ENCODE data around the gene FBXO24. TPM values are rescaled to one million over a fixed set of nuclear protein-coding genes. Genes with fewer than 3 reads are reported as not detected.

The FBXO24 gene
- total and polyA plus RNA-seq, 2 of the 8 experiments (the other 6 are each of a cell fraction or from before 2014, with no cell fraction given): 0.35 to 0.57 TPM

- 81% methylated on average over 1 of the region's 1 CpG; no CpG with 5 or more reads in 1 of the 2 experiments for WGBS, 2 experiments (ENCODE audit: extremely low coverage in 1 of 2, insufficient coverage in 1 of 2, insufficient read length in 1 of 2, insufficient replicate concordance in 2 of 2, low coverage in 1 of 2, low lambda C conversion rate in 2 of 2, missing lambda C conversion rate in 1 of 2)
- peaks cover 0 to 28% (median 18%) of the 10 kb centered on the region in 4 experiments; a peak in 6 of 7 replicates for H3K4me1 ChIP-seq (replicated peaks in 1 of 4; ENCODE audit: control insufficient read depth in 3 of 4, insufficient read depth in 4 of 4, low read length in 3 of 4)
- H2BK15ac ChIP-seq (ENCODE audit: low read length): no peak overlapping the region
- no peak overlapping the region for H2BK20ac ChIP-seq (ENCODE audit: low read length)
- ChIA-PET POLR2A (ENCODE audit: partially characterized antibody) (interaction anchor here (0.6 to 10.0 kb wide), 9 partner anchors 9 to 159 kb away, joined by 3 to 172 read pairs (median 3); partner anchors contain the start of genes MEPCE, MOSPD3, PCOLCE and ZCWPW1), CTCF (ENCODE audit: partially characterized antibody) (interaction anchor here (0.6 to 11.4 kb wide), 21 partner anchors 11 to 1830 kb away, joined by 3 to 171 read pairs (median 5); partner anchors contain the start of genes MOSPD3 and PCOLCE)
- no peak overlapping the region for H2BK12ac ChIP-seq (ENCODE audit: low read depth, low read length)
- peaks cover 10% of the 10 kb centered on the region for H3K23me2 ChIP-seq (ENCODE audit: low read depth, low read length)
- DNase-seq (ENCODE audit: low read depth in 1 of 2, low spot score in 2 of 2): no peak
- TF ChIP-seq CHD2 (IDR thresholded peaks at IDR 0.05; ENCODE audit: low read length) (no peak), CTCF (IDR thresholded peaks at IDR 0.05; ENCODE audit: control extremely low read depth in 1 of 3, insufficient read depth in 1 of 3, low read depth in 1 of 3, low read length in 3 of 3) (peak in 1 of 3 experiments; percentile 6; a peak in 1 of 4 replicates), RAD21 (IDR thresholded peaks at IDR 0.05 in 1 of 2, conservative IDR thresholded peaks at IDR 0.05 in 1 of 2; ENCODE audit: low read depth in 2 of 2, low read length in 2 of 2) (peak in 1 of 2 experiments; percentile 22; a peak in 1 of 4 replicates)
- no peak overlapping the region for H3K27ac ChIP-seq (ENCODE audit: low read depth, low read length)
- no peak overlapping the region for H2AK5ac ChIP-seq (ENCODE audit: low read depth, low read length)
- no peak overlapping the region for H3K4ac ChIP-seq (replicated peaks; ENCODE audit: insufficient read length, low read depth, low read length)
- H3K23ac ChIP-seq (ENCODE audit: insufficient read length): no peak overlapping the region
- no peak overlapping the region for H3K18ac ChIP-seq (ENCODE audit: extremely low read depth, low read length)
- H2BK5ac ChIP-seq (ENCODE audit: low read depth, low read length): no peak overlapping the region
- no peak overlapping the region for H4K91ac ChIP-seq (replicated peaks; ENCODE audit: insufficient read length, low read length)
- H2AFZ ChIP-seq (ENCODE audit: low read length): no peak overlapping the region
- peaks cover 0 to 2% (median under 1%) of the 10 kb centered on the region in 4 experiments; a peak in 3 of 7 replicates for H3K27me3 ChIP-seq (replicated peaks in 1 of 4; ENCODE audit: control insufficient read depth in 3 of 4, extremely low read depth in 1 of 4, insufficient read depth in 3 of 4, low read length in 3 of 4)
- no peak overlapping the region for H3K4me3 ChIP-seq (ENCODE audit: extremely low read depth in 1 of 4, insufficient read depth in 2 of 4, low read depth in 3 of 4, low read length in 4 of 4)
- H3K14ac ChIP-seq (ENCODE audit: insufficient read length): no peak overlapping the region
- H3K4me2 ChIP-seq (ENCODE audit: insufficient read depth in 1 of 2, low read depth in 2 of 2, low read length in 2 of 2): no peak overlapping the region
- no peaks in the 10 kb centered on the region for H3K9me3 ChIP-seq (ENCODE audit: insufficient read depth in 2 of 2, low read depth in 1 of 2, low read length in 1 of 2)
- no peak overlapping the region; the same call in 1 of the 2 replicates for H4K8ac ChIP-seq (ENCODE audit: extremely low read depth, insufficient read depth, low read length)
- no peak for FAIRE-seq
- no peaks in the 10 kb centered on the region; the same call in 1 of the 2 replicates for H3K79me1 ChIP-seq (ENCODE audit: low read depth, low read length)
- peaks cover 0 to 4% of the 10 kb centered on the region in 2 experiments for H4K20me1 ChIP-seq (replicated peaks in 1 of 2; ENCODE audit: control insufficient read depth in 1 of 2, insufficient read depth in 2 of 2, low read length in 2 of 2)
- H4K5ac ChIP-seq (ENCODE audit: insufficient read length, low read depth, low read length): no peak overlapping the region
- no peak overlapping the region for H3K9ac ChIP-seq (replicated peaks in 1 of 4; ENCODE audit: extremely low read depth in 1 of 4, low read depth in 3 of 4, low read length in 3 of 4)
- H3K56ac ChIP-seq (replicated peaks; ENCODE audit: insufficient read length, low read depth, low read length): no peak overlapping the region
- H3K36me3 ChIP-seq (ENCODE audit: control insufficient read depth in 2 of 4, insufficient read depth in 4 of 4, low read length in 3 of 4): no peaks in the 10 kb centered on the region
- H3K79me2 ChIP-seq (ENCODE audit: control insufficient read depth in 1 of 2, insufficient read depth in 2 of 2, low read length in 2 of 2): peaks cover 0 to 7% of the 10 kb centered on the region in 2 experiments; a peak in 1 of 4 replicates
- H2BK120ac ChIP-seq (replicated peaks; ENCODE audit: low read depth, low read length): no peak overlapping the region
Measured at GRCh38 chr7:100588438-100588837, 2.3 kb downstream of the FBXO24 start.

Data from H1 (cell line).